GM21717 (cell line): Measurements from ENCODE around the gene MOGAT2.

Source experiments
- ATAC-seq: cut with Tn5 transposase; IDR thresholded peaks from one replicate; pipeline ENCODE4 v1.9.1; 2021; ENCODE audit warnings: mild to moderate bottlenecking, moderate library complexity; ENCODE audit not compliant: unreplicated experiment

MOGAT2 gene

DNA sequence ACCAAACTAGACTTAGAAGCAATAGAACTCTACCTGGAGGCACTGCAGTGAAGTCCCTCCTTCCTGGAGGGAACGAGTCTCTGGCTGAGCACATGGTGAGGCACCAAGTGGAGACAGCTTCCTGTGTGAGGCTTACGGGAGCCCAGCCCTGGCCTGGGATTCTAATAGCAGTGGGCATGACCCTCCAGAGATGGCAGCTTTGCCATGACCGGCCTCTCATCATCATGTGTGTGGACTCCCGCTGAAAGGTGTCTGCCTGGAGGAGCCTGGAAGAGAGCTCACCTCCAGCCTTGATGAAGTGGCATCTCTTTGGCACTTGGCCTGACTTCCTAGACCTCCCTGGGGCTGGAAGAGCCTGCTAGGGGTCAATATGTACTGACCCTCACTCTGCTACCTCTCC is 58.9 kb downstream of the MOGAT2 start:
- no peak for ATAC-seq

DNA sequence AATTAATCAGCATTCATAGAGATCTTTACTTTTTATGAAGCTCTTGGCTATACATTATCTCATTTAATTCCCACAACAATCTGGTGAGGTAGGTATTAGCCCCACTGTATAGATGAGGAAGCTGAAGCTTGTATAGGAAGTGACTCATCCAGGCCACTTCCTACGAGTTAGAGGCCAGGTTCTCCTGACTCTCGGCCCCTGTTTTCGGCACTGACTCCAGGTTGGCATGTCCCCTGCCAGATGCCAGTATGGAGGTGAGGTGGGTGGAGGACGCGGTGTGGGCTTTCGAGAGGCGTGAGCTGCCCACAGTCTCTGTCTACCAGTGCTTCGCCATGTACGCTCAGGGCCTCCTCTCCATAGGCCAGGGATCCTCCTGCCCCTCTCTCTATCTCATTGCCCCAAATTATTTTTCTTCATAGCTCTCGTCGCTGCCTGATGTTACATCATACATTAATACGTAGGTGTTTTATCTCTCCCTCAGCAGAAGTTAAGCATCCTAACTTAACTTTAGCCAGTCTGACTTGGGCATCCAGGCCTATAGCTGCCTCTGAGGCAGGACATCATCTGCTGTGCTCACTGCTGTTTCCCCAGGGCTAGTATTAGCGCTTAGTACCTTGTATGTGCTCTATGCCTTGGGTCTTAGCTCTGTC is 59.9 kb downstream of the MOGAT2 start:
- no peak for ATAC-seq

DNA sequence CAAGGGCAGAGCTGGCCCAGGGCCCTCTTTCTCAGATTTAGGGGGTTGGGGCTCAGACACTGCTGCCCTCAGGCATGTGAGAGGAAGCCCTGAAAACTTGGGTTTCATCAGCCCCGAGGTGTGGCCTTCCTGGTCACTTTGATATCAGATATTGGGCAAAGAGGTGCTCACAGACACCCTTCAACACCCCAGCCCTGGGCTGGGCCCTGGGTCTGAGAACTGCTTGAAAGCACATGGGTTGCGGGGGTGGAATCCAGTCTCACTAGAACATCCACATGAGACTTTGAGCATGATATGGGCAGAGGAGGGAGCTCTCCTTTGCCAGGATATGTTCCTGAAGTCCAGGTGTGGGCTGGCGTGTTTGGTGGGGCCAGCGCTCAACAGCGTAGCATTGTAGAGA is 61.3 kb downstream of the MOGAT2 start:
- no peak for ATAC-seq

DNA sequence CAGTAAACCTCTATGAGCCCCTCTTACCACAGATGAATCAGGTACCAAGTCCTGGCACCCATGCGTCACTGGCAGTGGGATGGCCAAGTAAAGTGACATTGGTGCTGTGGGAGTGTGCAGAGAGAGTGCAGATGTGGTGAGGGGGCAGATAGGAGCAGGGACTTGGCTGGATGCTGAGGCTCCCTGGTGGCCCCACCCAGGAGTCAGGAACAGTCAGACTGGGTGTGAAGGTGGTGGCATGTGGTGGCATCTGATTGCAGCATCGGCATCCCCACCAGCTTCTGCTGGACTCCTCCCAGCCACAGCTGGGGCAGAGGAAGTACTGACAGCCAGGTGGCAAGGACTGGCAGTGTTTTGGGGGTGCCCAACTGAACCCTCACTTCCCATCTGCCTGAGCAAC is 62.3 kb downstream of the MOGAT2 start:
- ATAC-seq: no peak

DNA sequence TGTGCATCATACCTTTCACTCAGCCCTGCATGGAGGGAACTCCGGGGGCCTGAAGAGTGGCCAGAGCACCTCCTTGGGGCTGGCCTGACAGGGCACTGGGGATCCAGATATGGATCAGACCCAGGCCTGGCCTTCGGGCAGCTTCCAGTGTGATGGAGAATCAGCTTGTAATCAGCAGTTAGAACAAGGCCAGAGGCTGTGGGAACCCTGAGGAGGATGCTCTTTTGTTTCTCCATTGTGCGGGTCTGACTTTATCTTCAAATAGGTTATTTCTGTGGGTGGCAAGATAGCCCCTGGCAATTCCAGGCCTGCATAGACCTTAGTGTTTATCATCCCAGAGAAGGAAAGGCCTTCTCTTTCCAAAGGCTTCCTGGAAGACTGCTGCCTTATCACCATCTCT is 63.2 kb downstream of the MOGAT2 start:
- no peak for ATAC-seq

DNA sequence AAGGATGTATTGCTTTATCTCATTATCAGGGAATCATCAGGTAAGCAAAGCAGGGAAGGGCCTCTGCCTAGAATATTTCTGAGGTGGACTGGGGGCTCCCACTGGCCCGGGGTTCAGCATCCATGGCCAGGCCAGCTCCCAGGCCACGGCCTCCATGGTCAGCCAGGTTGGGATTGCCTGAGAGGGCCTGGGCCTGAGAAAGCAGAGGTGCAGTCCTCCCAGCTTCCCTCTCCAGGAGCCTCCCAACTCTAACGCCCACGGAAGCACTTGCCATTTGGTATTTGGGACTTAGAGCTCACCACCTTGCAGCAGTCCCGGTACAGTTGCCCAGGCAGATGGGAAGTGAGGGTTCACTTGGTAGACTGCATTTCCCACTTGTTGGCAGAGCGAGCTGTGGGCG is 63.7 kb downstream of the MOGAT2 start:
- no peak for ATAC-seq

DNA sequence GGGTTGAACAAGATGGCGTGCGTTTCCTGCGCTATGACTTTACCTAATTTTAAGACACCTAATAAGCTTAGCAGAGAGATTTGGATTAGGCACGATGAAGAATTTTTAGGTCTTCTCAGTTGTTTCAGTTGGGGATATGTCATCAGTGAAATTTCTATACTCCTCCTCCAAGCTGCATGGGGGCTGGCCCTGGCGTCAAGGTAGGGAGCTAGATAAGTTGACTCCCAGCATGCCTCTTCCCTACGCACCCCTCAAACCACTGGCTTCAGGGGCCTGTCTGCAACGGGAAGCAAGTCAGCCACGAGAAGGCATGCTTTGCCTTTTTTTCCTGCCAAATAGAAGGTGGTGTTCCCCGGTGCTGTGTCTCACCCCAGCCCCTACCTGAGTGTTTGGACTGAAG is 64.2 kb downstream of the MOGAT2 start:
- no peak for ATAC-seq
